Measurements from ENCODE around the gene RNF141.

The RNF141 gene

GRCh38 chr11:10490032-10490397 lies 51.0 kb downstream of the RNF141 start:
- Histone ChIP-seq H3K27me3 (ENCODE audit: insufficient read depth, low read length) (no peaks in the 10 kb centered on the region), H3K4me3 (ENCODE audit: low read depth, low read length) (no peak overlapping the region), H3K79me2 (ENCODE audit: control insufficient read depth, insufficient read depth, low read length, unreplicated experiment) (no peaks in the 10 kb centered on the region), H3K36me3 (ENCODE audit: insufficient read depth, low read length) (peaks cover 5% of the 10 kb centered on the region; the same call in 1 of the 2 replicates), H3K27ac (ENCODE audit: low read depth, low read length) (peak overlapping the region; percentile 88), H3K4me1 (ENCODE audit: control insufficient read depth, insufficient read depth, low read length, unreplicated experiment) (peaks cover 24% of the 10 kb centered on the region), H2AFZ (ENCODE audit: low read length, unreplicated experiment) (no peak overlapping the region)

- no peak overlapping the region for H3K4me3 ChIP-seq (ENCODE audit: low read depth, low read length)
- no peak overlapping the region for H2AFZ ChIP-seq (ENCODE audit: low read length, unreplicated experiment)
- H3K36me3 ChIP-seq (ENCODE audit: insufficient read depth, low read length) = peaks cover 3% of the 10 kb centered on the region; the same call in 1 of the 2 replicates
- no peaks in the 10 kb centered on the region for H3K27me3 ChIP-seq (ENCODE audit: insufficient read depth, low read length)
- H3K27ac ChIP-seq (ENCODE audit: low read depth, low read length) = no peak overlapping the region
- H3K4me1 ChIP-seq (ENCODE audit: control insufficient read depth, insufficient read depth, low read length, unreplicated experiment) = peaks cover 24% of the 10 kb centered on the region
- no peaks in the 10 kb centered on the region for H3K79me2 ChIP-seq (ENCODE audit: control insufficient read depth, insufficient read depth, low read length, unreplicated experiment)
These were observed 51.9 kb downstream of the RNF141 start for GRCh38 chr11:10488934-10489691.

- Histone ChIP-seq H3K4me1 (ENCODE audit: control insufficient read depth, insufficient read depth, low read length, unreplicated experiment) (peaks cover 24% of the 10 kb centered on the region), H2AFZ (ENCODE audit: low read length, unreplicated experiment) (no peak overlapping the region), H3K27me3 (ENCODE audit: insufficient read depth, low read length) (no peaks in the 10 kb centered on the region), H3K4me3 (ENCODE audit: low read depth, low read length) (no peak overlapping the region), H3K79me2 (ENCODE audit: control insufficient read depth, insufficient read depth, low read length, unreplicated experiment) (no peaks in the 10 kb centered on the region), H3K36me3 (ENCODE audit: insufficient read depth, low read length) (no peaks in the 10 kb centered on the region), H3K27ac (ENCODE audit: low read depth, low read length) (no peak overlapping the region)
These were observed 52.7 kb downstream of the RNF141 start for GRCh38 chr11:10488121-10488933.

GRCh38 chr11:10487002-10487647 lies 53.9 kb downstream of the RNF141 start:
- Histone ChIP-seq H2AFZ (ENCODE audit: low read length, unreplicated experiment) (no peak overlapping the region), H3K79me2 (ENCODE audit: control insufficient read depth, insufficient read depth, low read length, unreplicated experiment) (no peaks in the 10 kb centered on the region), H3K4me1 (ENCODE audit: control insufficient read depth, insufficient read depth, low read length, unreplicated experiment) (peaks cover 23% of the 10 kb centered on the region), H3K27me3 (ENCODE audit: insufficient read depth, low read length) (no peaks in the 10 kb centered on the region), H3K36me3 (ENCODE audit: insufficient read depth, low read length) (no peaks in the 10 kb centered on the region), H3K4me3 (ENCODE audit: low read depth, low read length) (no peak overlapping the region), H3K27ac (ENCODE audit: low read depth, low read length) (no peak overlapping the region)

DNA sequence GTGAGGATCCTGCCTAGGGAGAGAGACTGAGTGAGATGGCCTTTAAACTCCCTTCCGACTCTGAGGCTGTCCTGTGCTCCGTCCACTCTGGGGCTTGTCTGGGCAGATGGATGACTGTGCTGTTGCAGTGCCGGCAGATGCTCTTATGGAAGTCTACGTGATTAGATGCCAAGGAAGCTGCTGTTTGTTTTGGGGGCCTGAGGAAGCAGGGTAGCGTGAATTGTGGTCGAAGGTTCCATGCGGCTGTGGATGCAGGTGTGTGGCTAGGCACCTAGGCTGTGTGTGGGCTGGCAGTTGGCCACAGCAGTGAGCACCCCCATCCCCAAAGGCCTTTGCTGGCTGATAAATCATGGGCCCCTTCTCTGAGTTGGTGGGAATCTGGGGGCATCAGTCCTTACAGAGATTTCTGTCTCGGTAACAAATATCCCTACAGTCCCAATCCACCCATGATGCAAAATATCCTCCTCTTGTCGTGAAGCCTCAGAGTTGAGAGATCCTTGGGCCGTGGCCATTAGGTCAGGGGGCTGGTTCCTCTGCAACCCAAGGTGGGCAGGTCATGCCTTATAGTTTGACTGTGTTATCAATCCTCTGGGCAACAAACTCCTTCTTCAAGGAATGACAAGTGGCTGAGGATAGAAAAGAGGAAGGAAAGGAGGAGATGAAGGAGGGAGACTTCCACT lies 54.7 kb downstream of the RNF141 start:
- Histone ChIP-seq H3K4me3 (ENCODE audit: low read depth, low read length) (no peak overlapping the region), H3K36me3 (ENCODE audit: insufficient read depth, low read length) (no peaks in the 10 kb centered on the region), H3K79me2 (ENCODE audit: control insufficient read depth, insufficient read depth, low read length, unreplicated experiment) (no peaks in the 10 kb centered on the region), H3K27me3 (ENCODE audit: insufficient read depth, low read length) (no peaks in the 10 kb centered on the region), H2AFZ (ENCODE audit: low read length, unreplicated experiment) (no peak overlapping the region), H3K4me1 (ENCODE audit: control insufficient read depth, insufficient read depth, low read length, unreplicated experiment) (peaks cover 14% of the 10 kb centered on the region), H3K27ac (ENCODE audit: low read depth, low read length) (no peak overlapping the region)

DNA sequence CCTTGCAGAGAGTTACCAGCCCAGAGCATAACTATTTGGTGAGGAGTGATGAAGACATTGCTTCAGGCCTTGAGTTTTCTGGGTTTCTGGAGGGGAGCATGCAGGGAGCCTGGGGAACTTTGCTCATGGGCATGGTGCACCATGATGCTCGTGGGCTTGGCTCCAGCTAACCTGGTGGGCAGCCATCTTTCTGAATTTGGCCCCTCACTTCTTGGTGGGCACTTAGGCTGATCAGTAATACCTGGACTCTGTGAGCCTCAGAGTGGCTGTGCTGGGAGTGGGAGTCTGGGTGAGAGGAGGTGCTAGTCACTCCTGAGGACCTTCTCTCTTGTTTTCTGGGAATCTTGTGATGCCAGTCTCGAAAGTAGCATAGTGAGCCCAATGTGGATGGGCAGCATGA lies 55.3 kb downstream of the RNF141 start:
- no peak overlapping the region for H2AFZ ChIP-seq (ENCODE audit: low read length, unreplicated experiment)
- H3K27ac ChIP-seq (ENCODE audit: low read depth, low read length) = no peak overlapping the region
- no peak overlapping the region for H3K4me3 ChIP-seq (ENCODE audit: low read depth, low read length)
- H3K27me3 ChIP-seq (ENCODE audit: insufficient read depth, low read length) = no peaks in the 10 kb centered on the region
- H3K79me2 ChIP-seq (ENCODE audit: control insufficient read depth, insufficient read depth, low read length, unreplicated experiment) = no peaks in the 10 kb centered on the region
- H3K4me1 ChIP-seq (ENCODE audit: control insufficient read depth, insufficient read depth, low read length, unreplicated experiment) = peaks cover 8% of the 10 kb centered on the region
- H3K36me3 ChIP-seq (ENCODE audit: insufficient read depth, low read length) = no peaks in the 10 kb centered on the region

GRCh38 chr11:10484461-10485180 lies 56.4 kb downstream of the RNF141 start:
- no peaks in the 10 kb centered on the region for H3K79me2 ChIP-seq (ENCODE audit: control insufficient read depth, insufficient read depth, low read length, unreplicated experiment)
- H3K4me1 ChIP-seq (ENCODE audit: control insufficient read depth, insufficient read depth, low read length, unreplicated experiment) = no peaks in the 10 kb centered on the region
- no peak overlapping the region for H3K27ac ChIP-seq (ENCODE audit: low read depth, low read length)
- no peaks in the 10 kb centered on the region for H3K36me3 ChIP-seq (ENCODE audit: insufficient read depth, low read length)
- no peak overlapping the region for H2AFZ ChIP-seq (ENCODE audit: low read length, unreplicated experiment)
- no peak overlapping the region for H3K4me3 ChIP-seq (ENCODE audit: low read depth, low read length)
- no peaks in the 10 kb centered on the region for H3K27me3 ChIP-seq (ENCODE audit: insufficient read depth, low read length)

GRCh38 chr11:10483584-10483983 lies 57.4 kb downstream of the RNF141 start:
- H3K79me2 ChIP-seq (ENCODE audit: control insufficient read depth, insufficient read depth, low read length, unreplicated experiment) = no peaks in the 10 kb centered on the region
- H3K4me3 ChIP-seq (ENCODE audit: low read depth, low read length) = no peak overlapping the region
- H3K27me3 ChIP-seq (ENCODE audit: insufficient read depth, low read length) = no peaks in the 10 kb centered on the region
- H3K4me1 ChIP-seq (ENCODE audit: control insufficient read depth, insufficient read depth, low read length, unreplicated experiment) = no peaks in the 10 kb centered on the region
- H3K36me3 ChIP-seq (ENCODE audit: insufficient read depth, low read length) = no peaks in the 10 kb centered on the region
- no peak overlapping the region for H3K27ac ChIP-seq (ENCODE audit: low read depth, low read length)
- H2AFZ ChIP-seq (ENCODE audit: low read length, unreplicated experiment) = no peak overlapping the region

DNA sequence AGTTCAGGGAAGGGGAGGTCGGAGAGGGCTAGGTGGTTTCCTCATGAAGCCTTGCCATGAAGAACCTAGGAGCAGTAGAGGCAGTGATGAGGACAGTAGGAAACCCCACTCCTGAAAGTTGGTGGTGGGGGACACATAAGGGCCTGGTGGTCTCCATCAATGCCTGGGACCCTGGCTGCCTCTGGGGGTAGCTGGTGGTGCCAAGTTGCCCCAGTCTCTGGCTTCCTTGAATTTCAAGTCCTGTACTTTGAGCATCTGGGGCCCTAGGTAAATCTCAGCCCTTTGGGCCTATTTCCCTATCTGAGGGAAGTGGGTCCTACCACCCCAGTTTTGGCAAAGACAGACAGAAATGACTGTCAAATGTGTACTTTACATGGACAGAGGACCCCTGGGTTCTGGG lies 57.8 kb downstream of the RNF141 start:
- H3K36me3 ChIP-seq (ENCODE audit: insufficient read depth, low read length) = no peaks in the 10 kb centered on the region
- no peaks in the 10 kb centered on the region for H3K27me3 ChIP-seq (ENCODE audit: insufficient read depth, low read length)

More for the DNA sequence above, 57.8 kb downstream of the RNF141 start:
- H3K4me1 ChIP-seq (ENCODE audit: control insufficient read depth, insufficient read depth, low read length, unreplicated experiment) = no peaks in the 10 kb centered on the region
- no peak overlapping the region for H2AFZ ChIP-seq (ENCODE audit: low read length, unreplicated experiment)
- no peak overlapping the region for H3K4me3 ChIP-seq (ENCODE audit: low read depth, low read length)
- no peak overlapping the region for H3K27ac ChIP-seq (ENCODE audit: low read depth, low read length)
- H3K79me2 ChIP-seq (ENCODE audit: control insufficient read depth, insufficient read depth, low read length, unreplicated experiment) = no peaks in the 10 kb centered on the region
